Cardiac septum (tissue), 1 donor: Measurements from ENCODE around the gene CNGA2. TPM values are rescaled to one million over a fixed set of nuclear protein-coding genes. Genes with fewer than 3 reads are reported as not detected.

Source experiments
- DNase-seq: peaks from one replicate; pipeline ENCODE4 v3.0.0-alpha.2; 2020; ENCODE audit warnings: low spot score
- intact Hi-C: fragments of 100-400 bp; cut with DNase I; formaldehyde crosslinking; loops from one replicate; pipeline ENCODE4 v1.14.0; 2022
- total RNA-seq: library from RNA; stranded (reverse); fragmentation: NEBNext Ultra II Directional; extraction: Animal tissue kit (Norgen Biotek cat#: 25700); gene quantifications from one replicate; pipeline ENCODE4 v1.2.1, GENCODE V29; 2021
- donor health status: DM: no; HTN: no; CAD: no.

Gene CNGA2
- total RNA-seq, 1 donor from 2014 or later = not detected

- intact Hi-C loops = no loop called here
- DNase-seq = no peak
Measured at GRCh38 chrX:151743651-151744470, 9.3 kb downstream of the CNGA2 start.

GRCh38 chrX:151745651-151746050, 11.1 kb downstream of the CNGA2 start:
- intact Hi-C loops = no loop called here
- DNase-seq = no peak

GRCh38 chrX:151746502-151746901, 12.0 kb downstream of the CNGA2 start:
- intact Hi-C loops = no loop called here
- no peak for DNase-seq

GRCh38 chrX:151750511-151750910, 16.0 kb downstream of the CNGA2 start:
- no peak for DNase-seq
- intact Hi-C loops = loop anchor here (2.0 to 10.0 kb wide), 2 partner anchors 594 to 884 kb away; no protein-coding TSS in a partner anchor

- no peak for DNase-seq
- intact Hi-C loops = loop anchor here (10.0 kb wide), 1 partner anchor 592 kb away; no protein-coding TSS in a partner anchor
Measured at GRCh38 chrX:151752847-151753246, 18.3 kb downstream of the CNGA2 start.

- intact Hi-C loops = loop anchor here (10.0 kb wide), 1 partner anchor 591 kb away; no protein-coding TSS in a partner anchor
- no peak for DNase-seq
Measured at GRCh38 chrX:151753313-151754046, 18.9 kb downstream of the CNGA2 start.

GRCh38 chrX:151754047-151754429, 19.5 kb downstream of the CNGA2 start:
- intact Hi-C loops = loop anchor here (10.0 kb wide), 1 partner anchor 591 kb away; no protein-coding TSS in a partner anchor
- no peak for DNase-seq

- DNase-seq = no peak
- intact Hi-C loops = loop anchor here (10.0 kb wide), 1 partner anchor 590 kb away; no protein-coding TSS in a partner anchor
Measured at GRCh38 chrX:151754641-151755215, 20.2 kb downstream of the CNGA2 start.

- intact Hi-C loops = loop anchor here (10.0 kb wide), 1 partner anchor 586 kb away; no protein-coding TSS in a partner anchor
- DNase-seq = no peak
Measured at GRCh38 chrX:151759041-151759708, 24.6 kb downstream of the CNGA2 start.

- DNase-seq = no peak
- intact Hi-C loops = no loop called here
Measured at GRCh38 chrX:151762802-151763201, 28.3 kb downstream of the CNGA2 start.

- intact Hi-C loops = no loop called here
- no peak for DNase-seq
Measured at GRCh38 chrX:151763711-151764110, 29.2 kb downstream of the CNGA2 start.

GRCh38 chrX:151765026-151765425, 30.5 kb downstream of the CNGA2 start:
- intact Hi-C loops = no loop called here
- no peak for DNase-seq

GRCh38 chrX:151771726-151772125, 37.2 kb downstream of the CNGA2 start:
- intact Hi-C loops = no loop called here
- no peak for DNase-seq

- DNase-seq = no peak
- intact Hi-C loops = no loop called here
Measured at GRCh38 chrX:151773434-151773833, 38.9 kb downstream of the CNGA2 start.

GRCh38 chrX:151774421-151774820, 39.9 kb downstream of the CNGA2 start:
- DNase-seq = no peak
- intact Hi-C loops = no loop called here

GRCh38 chrX:151776181-151776731, 41.7 kb downstream of the CNGA2 start:
- DNase-seq = no peak
- intact Hi-C loops = no loop called here

- intact Hi-C loops = no loop called here
- DNase-seq = no peak
Measured at GRCh38 chrX:151776936-151777335, 42.4 kb downstream of the CNGA2 start.

- no peak for DNase-seq
- intact Hi-C loops = no loop called here
Measured at GRCh38 chrX:151779258-151779657, 44.7 kb downstream of the CNGA2 start.

- intact Hi-C loops = no loop called here
Measured at GRCh38 chrX:151780621-151781020, 46.1 kb downstream of the CNGA2 start.

More at GRCh38 chrX:151780621-151781020, 46.1 kb downstream of the CNGA2 start:
- no peak for DNase-seq
